Myocyte (in vitro differentiated cells): Measurements from ENCODE around the gene MYBPC2. TPM values are rescaled to one million over a fixed set of nuclear protein-coding genes. Genes with fewer than 3 reads are reported as not detected.

Experiments used
- DNase-seq: peaks from one replicate; pipeline ENCODE4 v3.0.0-alpha.2; 2012; ENCODE audit warnings: low read depth
- total RNA-seq: library from RNA; depleted of rRNA; stranded (reverse); fragments of >200 nt; gene quantifications from 2 replicates; pipeline ENCODE4 v1.2.3, GENCODE V29; 2014

MYBPC2 gene
- total RNA-seq, 1 donor from 2014 or later, result 124 TPM

GRCh38 chr19:50409347-50409746 lies 23.3 kb upstream of the MYBPC2 start:
- no peak for DNase-seq

GRCh38 chr19:50410109-50410508 lies 22.6 kb upstream of the MYBPC2 start:
- no peak for DNase-seq

- DNase-seq, result no peak
These were observed 20.3 kb upstream of the MYBPC2 start for GRCh38 chr19:50412419-50412818.

GRCh38 chr19:50413096-50413495 lies 19.6 kb upstream of the MYBPC2 start:
- no peak for DNase-seq

GRCh38 chr19:50413531-50413930 lies 19.2 kb upstream of the MYBPC2 start:
- no peak for DNase-seq

- no peak for DNase-seq
These were observed 17.6 kb upstream of the MYBPC2 start for GRCh38 chr19:50414864-50415660.

GRCh38 chr19:50415661-50416033 lies 17.0 kb upstream of the MYBPC2 start:
- no peak for DNase-seq

GRCh38 chr19:50416034-50416977 lies 16.4 kb upstream of the MYBPC2 start:
- no peak for DNase-seq

- no peak for DNase-seq
These were observed 15.3 kb upstream of the MYBPC2 start for GRCh38 chr19:50417111-50418081.

GRCh38 chr19:50418176-50419021 lies 14.3 kb upstream of the MYBPC2 start, which contains the start of gene SPIB:
Gene SPIB, plus strand, starts transcription at chr19:50418938. Its CDS starts 25 bp downstream, at chr19:50418963.
- peak; percentile 32 for DNase-seq

- DNase-seq, result no peak
These were observed 13.6 kb upstream of the MYBPC2 start for GRCh38 chr19:50419022-50419579.

- DNase-seq, result no peak
These were observed 13.1 kb upstream of the MYBPC2 start for GRCh38 chr19:50419580-50420035.

GRCh38 chr19:50420127-50420526 lies 12.6 kb upstream of the MYBPC2 start:
- no peak for DNase-seq

- no peak for DNase-seq
These were observed 11.9 kb upstream of the MYBPC2 start for GRCh38 chr19:50420808-50421207.

- no peak for DNase-seq
These were observed 10.1 kb upstream of the MYBPC2 start for GRCh38 chr19:50422397-50423278.

GRCh38 chr19:50423279-50424113 lies 9.2 kb upstream of the MYBPC2 start:
- no peak for DNase-seq

GRCh38 chr19:50425581-50425980 lies 7.1 kb upstream of the MYBPC2 start:
- no peak for DNase-seq
